NCI-H1105 treated with DMSO at 0.1 percent for 48 hours (cell line): ENCODE results near the gene DHRS13.
"Not testable (repeated sequence)": the region's sequence is repeated elsewhere in the genome, so short reads cannot be mapped to it uniquely, and the experiment has no call there.

Source experiments
- DNase-seq: peaks from one replicate; lab custom pipeline; 2025; lab: John Stamatoyannopoulos, UW

DHRS13 gene

DNA sequence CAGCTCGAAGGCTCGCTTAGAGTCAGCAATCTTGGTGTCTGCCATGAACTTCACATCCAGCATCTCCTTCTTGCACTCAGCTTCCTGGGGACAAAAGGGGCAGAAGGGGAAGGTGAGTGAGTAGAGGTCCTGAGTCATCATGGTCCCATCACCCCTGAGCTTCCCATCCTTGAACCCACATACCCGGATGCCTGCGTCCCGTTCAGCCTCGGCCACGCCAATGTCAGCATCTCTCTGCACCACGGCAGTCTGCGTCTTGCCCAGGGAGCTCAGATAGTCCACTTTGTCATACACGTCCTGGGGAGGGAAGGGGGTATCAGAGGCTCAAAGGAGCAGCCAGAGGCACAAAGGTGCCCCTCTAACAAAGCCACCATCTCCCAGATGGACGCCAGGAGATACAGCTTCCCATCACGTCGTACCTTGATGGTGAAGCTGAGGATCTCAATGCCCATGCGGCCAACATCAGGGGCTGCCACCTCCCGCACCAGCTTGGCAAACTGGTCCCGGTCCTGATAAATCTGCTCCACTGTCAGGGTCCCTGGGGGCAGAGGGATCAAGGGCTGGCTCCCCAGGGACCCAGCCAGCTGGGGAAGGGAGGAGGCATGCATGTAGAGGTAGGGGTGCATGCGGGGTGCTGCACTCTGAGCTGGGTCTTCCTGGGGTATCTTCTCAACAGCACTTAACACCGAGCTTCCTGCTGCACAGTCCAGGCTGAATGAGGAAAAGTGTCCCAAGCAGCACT lies 20.6 kb downstream of the DHRS13 start:
- no peak for DNase-seq

DNA sequence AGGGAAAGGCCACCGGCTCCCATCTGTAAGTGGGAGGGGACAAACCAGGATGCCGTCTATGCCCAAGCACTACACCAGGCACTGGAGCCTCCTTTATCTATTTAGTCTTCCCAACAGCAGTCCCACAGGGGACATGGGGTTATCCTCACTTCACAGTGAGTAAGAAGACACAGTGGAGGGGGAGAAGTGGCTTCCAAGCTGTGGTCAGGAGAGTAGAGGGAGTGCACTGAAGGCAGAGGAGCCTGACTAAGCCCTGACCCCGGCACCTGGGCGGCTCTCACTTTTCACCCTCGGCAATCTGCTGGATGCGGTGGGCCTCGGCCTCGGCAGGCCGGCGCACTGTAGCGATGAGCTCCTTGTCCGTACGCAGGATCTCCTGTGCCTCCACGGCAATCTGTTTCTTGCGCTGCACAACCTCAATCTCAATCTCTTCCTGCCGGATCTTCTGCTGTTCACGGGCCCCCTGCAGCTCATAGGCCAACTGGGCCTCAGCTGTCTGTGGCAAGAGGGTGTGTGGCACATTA lies 21.3 kb downstream of the DHRS13 start:
- DNase-seq, result no peak

DNA sequence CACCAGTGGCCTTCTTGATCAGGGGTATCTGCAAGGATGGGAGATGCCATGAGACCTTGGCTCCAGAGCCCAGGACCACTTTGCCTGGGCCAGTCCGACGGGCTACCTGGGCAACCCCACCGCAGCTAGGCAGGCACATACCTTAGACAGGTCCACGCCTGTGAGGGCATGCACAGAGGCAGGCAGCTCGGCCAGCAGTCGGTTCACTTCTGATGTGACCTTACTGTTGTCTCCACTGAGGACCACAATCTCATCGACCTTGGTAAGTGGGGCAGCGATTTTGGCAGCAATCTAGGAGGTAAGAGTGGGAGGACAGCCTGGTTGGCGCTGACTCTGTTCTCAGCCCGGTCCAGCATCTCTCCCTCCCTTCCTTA lies 22.3 kb downstream of the DHRS13 start:
- DNase-seq, result no peak

DNA sequence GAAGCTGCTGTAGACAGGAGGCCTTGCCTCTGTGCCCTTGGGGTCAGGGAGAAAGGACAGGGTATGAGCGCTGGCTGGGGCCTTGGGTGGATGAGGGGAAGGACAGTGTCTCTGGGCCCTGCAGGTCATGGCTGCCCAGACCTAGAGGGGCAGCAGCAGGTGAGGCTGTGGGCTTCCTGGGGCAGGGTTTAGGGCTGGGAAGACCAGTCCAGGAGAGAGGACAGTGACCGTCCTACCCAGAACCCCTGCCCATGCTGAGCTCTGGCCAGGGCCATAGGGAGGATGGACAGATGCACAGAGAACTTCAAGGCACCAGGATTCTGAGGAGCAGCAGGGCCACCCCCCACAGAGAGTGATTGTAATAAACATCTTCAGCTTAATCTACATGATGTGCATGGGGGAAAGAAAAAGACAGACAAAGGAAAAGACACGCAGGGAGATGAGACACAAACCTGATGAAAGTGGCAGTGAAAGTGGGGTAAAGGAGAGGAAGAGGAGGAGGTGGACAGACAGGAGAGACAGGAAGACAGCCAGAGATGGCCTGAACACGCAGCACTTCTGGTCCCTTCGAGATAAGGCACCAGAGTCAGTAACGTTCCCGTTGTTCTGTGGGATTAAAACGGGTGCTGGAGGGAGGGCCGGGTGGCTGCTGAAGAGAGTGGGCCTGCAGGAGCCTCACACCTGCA lies 22.9 kb downstream of the DHRS13 start:
- DNase-seq, result no peak

DNA sequence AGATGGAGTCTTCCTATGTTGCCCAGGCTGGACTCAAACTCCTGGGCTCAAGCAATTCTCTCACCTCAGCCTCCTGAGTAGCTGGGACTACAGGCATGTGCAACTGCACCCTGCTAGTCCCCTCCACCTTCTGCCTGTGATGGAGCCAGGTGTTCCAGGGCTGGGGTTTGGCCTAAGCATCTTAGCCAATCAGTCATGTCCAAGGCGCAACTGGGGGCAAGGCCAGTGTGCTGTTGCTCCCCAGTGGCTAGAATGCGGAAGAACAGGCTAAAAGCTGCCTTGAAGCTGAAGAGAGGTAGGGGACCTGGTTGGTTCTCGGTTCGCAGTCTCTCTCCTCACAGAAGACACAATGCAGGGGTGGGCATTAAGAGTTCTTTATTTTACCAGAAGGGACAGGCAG lies 23.9 kb downstream of the DHRS13 start:
- peak; percentile 46 for DNase-seq

DNA sequence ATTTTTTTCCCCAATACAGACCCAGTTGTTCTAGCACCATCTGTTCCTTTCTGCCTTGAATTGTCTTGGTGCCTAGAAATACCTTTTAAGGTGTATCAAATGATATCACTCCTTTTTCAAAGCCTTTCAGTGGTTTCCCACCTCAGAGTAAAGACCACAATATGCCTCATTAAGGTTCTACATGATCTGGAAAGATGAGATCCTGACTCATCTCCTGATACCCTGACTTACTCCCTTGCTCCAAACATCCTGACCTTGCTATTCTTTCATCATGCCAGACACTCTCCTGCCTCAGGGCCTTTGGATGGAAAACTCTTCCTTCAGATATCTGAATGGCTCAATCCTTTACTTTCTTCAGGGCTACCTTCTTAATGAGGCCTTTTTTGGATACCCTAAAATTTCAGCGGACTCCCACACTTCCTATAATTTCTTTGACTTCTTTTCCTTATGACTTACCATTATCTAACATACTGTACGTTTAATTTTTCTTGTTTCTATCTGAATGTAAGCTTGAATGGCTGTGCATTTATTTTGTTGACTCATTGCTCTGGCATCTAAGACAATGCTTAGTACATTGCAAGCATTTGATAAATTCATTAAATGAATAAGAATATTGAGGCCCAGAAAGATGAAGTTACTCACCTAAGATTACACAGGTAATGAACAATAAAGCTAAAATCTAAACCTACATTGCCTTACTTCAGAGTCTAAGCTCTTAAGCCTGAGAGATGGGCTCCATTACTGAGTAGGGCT lies 24.5 kb downstream of the DHRS13 start:
- DNase-seq, result no peak

DNA sequence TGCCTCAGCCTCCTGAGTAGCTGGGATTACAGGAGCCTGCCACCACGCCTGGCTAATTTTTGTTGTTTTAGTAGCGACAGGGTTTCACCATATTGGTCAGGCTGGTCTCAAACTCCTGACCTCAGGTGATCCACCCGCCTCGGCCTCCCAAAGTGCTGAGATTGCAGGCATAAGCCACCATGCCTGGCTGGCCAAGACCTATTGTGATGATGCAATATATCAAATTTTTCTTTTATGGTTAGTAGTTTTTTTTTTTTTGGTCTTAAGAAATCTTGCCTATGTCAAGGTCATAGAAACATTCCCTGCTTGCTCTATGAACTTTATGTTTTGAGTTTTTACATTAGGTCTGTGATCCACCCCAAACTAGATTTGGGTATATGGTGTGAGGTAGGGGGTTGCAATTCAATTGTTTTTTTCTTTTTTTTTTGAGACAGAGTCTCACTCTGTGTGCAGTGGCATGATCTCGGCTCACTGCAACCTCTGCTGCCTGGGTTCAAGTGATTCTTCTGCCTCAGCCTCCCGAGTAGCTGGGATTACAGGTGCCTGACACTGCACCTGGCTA lies 25.6 kb downstream of the DHRS13 start:
- not testable (repeated sequence) for DNase-seq

DNA sequence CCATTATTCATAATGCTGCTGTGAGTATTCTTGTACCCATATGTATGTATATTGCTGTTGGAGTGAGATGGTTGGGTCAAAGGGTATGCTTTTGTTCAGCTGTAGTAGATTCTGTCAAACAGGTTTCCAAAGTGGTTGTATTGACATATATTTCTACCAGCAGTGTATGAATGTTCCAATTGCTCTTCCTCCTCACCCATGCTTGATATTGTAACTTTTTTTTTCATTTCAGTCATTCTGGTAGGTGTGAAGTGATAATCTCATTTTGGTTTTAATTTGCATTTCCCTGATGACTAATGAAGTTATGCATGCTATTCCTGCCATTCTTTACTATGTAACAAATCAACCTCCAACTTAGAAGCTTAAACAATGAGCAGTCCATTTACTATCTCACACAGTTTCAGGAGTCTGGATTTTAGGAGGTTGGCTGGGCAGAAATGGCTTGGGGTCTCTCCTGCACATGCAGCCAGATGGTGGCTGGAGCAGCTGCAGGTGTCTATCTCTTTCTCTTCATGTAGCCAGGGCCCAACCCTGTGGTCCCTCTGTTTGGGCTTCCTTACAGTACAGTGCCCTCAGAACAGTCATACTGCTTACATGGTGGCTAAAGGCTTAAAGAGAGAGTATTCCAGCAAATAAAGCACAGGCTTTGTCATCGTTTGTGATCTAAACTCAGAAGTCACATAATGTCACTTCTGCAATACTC lies 26.9 kb downstream of the DHRS13 start:
- no peak for DNase-seq

DNA sequence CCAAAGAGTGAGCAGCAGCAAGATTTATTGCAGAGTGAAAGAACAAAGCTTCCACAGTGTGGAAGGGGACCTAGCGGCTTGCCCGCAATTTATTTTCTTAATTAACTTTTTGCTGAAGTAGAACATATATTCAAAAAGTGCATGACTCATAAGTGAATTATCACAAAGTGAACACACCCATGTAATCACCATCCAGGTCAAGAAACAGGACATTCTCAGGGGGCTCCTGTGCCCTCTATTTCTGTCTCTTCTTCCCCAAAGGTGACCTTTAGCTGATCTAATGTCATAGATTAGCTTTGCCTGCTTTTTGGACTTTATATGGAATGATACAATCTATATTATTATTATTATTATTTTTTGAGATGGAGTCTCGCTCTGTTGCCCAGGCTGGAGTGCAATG lies 28.1 kb downstream of the DHRS13 start:
- DNase-seq, result no peak

DNA sequence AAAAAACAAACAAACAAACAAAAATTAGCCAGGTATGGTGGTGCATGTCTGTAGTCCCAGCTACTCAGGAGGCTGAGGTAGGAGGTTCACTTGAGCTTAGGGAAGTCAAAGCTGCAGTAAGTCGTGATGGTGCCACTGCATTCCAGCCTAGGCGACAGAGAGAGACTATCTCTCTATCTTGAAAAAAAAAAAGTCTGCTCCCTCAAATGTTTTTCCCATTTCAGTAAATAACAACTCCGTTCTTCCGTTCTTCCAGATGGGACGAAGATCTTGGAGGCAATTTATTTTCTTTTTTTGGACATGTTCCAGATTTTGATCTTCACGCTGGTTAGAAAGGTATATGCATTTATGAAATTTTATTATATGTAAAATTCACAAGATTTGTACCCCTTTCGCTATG lies 29.0 kb downstream of the DHRS13 start:
- DNase-seq, result no peak

DNA sequence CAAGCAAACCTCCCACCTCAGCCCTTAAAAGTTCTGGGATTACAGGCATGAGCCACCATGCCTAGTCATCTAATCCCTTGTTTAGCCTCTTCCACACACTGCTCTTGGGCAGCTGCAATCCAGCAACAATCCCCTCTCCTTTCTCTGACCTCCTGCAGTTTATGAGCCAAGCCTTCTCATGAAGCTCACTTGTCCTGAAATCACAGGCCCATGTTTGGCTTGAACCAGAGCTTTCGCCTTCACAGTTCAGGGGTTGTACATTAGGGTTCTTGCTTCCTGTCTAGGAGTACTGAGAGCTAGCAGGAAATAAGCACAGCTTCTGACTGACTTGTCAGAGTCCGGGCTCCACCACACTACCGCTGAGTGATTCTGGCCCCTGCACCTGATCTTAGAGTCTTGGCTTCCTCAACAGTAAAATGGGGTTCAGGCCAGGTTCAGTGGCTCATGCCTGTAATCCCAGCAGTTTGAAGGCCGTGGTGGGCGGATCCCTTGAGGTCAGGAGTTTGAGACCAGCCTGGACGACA lies 31.8 kb downstream of the DHRS13 start:
- DNase-seq, result no peak

DNA sequence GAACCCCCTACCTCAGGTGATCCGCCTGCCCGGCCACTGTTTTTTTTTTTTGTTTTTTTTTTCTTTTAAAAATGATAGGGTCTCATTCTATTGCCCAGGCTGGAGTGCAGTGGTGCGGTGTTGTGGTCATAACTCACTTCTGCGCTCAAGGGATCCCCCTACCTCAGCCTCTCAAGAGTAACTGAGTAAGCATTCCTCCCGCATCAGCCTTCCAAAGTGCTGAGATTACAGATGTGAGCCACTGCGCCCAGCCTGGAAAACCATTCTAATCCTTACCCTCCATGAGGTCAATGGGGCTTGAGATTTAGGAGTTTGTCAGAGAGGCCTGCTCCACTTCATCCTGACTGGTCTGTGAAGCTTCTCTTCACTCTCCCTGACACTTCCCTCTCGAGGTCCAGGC lies 35.6 kb downstream of the DHRS13 start:
- DNase-seq, result no peak

DNA sequence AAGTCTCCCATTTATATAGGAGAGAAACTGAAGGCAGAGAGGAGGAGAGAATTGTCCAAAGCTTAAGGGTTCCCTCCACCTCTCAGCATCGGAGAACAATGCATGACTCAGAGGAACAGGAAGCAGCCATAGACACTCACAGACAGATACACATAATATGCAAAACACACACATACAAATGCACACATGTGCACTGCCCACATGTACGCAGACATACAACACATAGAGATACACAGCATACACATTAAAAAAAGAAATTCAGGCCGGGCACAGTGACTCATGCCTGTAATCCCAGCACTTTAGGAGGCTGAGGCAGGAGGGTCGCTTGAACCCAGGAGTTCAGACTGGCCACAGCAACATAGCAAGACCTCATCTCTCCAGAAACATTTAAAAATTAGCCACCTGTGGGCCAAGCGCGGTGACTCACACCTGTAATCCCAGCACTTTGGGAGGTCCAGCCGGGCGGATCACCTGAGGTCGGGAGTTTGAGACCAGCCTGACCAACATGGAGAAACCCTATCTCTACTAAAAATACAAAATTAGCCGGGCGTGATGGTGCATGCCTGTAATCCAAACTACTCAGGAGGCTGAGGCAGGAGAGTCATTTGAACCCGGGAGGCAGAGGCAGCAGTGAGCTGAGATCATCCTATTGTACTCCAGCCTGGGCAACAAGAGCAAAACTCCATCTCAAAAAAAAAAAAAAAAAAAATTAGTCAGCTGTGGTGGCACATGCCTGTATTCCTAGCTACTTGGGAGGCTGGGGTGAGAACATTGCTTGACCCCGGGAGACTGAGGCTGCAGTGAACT lies 36.7 kb downstream of the DHRS13 start:
- DNase-seq, result no peak

DNA sequence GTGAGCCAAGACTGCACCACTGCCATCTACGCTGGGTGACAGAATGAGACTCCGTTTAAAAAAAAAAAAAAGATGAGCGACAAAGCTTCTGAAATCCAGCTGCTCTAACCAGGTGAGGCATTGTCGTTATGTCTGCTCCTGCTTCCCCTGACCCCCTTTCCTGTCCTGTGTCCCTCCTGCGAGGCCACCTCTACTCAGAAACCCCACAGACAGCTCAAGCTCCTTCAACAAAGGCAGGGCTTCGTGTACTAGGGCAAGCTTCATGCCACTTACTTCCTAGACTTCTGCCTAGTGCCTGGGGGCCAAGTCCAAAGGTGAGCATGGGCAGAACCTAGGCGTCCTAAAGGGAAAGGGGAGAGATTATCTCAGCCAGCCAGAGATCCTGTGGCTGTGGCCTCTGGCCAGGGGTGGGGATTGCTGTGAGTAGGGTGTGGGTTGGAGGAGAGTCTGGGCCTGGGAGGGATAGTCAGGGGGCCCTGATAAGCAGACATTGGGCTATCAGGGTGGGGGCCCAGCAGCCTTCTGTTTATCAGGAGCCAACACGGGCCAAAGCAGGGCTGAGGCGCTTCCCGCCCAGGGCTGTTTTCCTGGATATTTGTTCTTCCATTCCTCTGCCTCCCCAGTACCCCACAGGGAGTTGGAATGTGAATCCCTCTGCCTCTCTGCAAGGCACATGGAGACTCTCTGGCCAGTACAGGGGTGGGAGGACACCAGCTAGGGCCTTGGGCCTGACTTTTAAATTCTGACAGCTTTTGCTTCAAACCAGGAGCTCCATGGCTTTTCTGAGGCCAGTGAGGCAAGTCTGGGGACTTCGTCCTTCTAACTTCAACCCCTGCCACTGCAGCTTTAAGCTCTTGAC lies 37.7 kb downstream of the DHRS13 start:
- DNase-seq, result no peak

DNA sequence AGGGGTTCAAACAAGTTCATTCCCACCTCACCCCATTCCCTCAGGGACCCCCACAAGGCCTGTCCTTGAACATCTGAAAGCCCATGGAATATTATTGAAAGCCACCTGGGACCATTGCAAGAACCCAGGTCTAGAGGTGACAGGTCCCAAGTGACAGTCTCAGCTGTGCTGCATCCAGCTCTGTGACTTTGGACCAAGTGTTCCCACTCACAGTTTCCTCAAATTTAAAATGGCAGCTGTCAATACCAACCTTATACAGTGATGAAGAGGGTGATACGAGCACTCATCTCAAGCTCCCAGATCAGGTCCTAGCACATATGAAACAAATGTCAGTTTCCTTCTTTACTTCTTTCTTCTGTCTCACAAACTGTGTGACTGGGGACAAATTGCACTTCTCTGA lies 38.9 kb downstream of the DHRS13 start:
- DNase-seq, result no peak

DNA sequence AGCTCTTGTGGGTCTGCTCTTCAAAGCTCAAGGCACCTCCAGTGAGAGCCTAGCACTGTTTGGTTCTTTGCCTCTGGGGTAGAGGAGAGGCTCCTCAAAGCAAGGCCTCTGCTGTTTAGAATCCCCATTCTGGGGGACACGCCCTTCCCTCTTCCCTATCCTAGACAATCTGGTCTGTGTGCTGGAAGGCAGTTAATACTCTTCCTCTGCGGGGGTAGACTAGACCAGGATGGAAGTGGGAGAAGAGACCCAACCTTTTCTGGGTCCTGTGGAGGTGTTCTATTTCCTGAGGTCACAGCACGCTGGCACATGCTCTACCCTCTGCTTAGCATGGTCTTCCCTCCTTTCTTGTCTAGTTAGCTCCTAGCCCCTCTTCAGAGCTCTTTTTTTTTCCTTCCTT lies 40.3 kb downstream of the DHRS13 start:
- no peak for DNase-seq

DNA sequence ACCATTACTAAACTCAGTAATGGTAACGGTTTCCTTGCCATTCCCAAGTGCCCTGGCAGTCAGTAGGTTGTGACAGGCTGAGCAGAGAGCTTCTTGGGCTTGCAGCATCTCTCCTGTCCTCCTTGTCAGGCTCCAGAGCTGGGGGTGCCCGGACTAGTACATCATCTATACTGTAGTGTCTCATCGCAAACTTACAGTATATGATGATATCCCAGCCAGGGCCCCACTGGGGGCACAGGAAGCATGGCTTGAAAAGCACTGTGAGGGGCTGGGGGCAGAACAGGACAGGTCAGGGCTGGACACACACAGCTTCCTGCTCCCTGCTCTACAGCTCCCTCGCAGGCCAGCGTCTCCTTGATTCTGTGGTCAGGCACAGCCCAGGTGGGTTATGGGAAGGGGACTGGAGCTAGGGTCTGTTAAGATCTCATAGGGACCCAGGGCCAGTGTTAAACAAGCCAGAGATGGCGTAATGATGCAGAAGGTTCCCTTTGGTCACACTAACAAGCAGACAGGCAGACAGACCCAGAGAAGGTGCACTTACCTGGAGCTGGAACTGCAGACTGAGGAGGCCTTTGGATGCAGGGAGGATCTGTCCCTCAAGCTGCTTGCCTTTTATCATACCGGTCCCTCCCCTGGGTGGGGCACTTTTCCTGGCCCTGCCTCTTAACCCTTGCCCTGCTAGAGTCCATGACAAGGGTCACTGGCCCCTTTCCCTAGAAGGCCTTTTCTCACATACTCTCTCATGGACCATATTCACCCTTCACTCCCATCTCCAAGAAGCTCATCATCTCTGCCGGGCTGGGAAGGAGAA lies 41.3 kb downstream of the DHRS13 start:
- no peak for DNase-seq

DNA sequence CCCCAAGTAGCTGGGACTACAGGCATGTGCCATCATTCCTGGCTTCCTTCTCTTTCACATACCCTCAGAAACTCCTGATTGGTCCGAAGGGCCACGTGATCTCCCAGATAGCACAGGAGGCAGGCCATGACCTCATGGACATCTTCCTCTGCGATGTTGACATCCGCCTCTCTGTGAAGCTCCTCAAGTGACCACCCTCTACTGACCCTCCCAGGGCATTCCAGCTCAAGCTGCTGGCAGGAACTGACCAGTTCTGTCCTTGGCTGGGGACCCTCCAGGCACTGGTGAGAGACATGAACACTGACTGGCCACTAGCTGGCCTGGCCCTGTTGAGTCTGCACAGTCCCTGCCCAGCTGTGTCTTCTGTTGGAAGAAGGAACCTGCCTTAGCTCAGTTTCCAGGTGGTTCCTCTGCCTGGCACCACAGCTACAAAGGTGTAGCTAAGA lies 42.5 kb downstream of the DHRS13 start:
- no peak for DNase-seq

DNA sequence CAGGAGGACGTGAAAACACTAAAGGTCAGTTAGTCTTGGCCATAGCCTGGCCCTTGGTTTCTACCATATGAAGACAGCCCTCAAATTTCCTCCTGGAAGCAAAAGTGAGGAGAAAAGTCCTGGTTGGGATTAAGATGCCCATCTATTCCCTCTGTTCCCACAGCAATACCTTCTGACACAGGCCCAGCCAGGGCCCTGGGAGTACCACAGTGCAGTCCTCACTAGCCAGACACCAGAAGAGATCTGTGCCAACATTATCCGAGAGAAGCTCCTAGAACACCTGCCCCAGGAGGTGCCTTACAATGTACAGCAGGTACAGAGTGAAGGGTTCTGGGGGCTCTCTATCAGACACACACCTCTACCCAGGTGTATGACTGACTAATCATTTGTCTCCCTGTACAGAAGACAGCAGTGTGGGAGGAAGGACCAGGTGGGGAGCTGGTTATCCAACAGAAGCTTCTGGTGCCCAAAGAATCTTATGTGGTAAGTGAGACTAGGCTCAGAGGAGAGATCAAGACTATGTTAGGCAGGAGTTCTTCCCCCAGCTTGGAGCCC lies 44.0 kb downstream of the DHRS13 start:
- DNase-seq, result no peak
